Fibroblast of the aortic adventitia (primary cell): ENCODE results near the gene LRRC1. TPM values are rescaled to one million over a fixed set of nuclear protein-coding genes. Genes with fewer than 3 reads are reported as not detected.

Source experiments
- DNase-seq: peaks from one replicate; pipeline ENCODE4 v3.0.0-alpha.2; 2010; ENCODE audit warnings: low read depth
- H3K4me3 ChIP-seq: 2 replicates; pipeline ENCODE4 v1.5.1; 2011; ENCODE audit warnings: low read depth, mild to moderate bottlenecking, control low read depth, low read length, moderate library complexity
- CTCF ChIP-seq: IDR thresholded peaks from 2 replicates; pipeline ENCODE4 v1.5.1; 2011; ENCODE audit warnings: mild to moderate bottlenecking, low read length, control low read depth, inconsistent platforms; ENCODE audit not compliant: insufficient read depth
- total RNA-seq: library from RNA; depleted of rRNA; stranded (reverse); fragments of >200 nt; gene quantifications from 2 replicates; pipeline ENCODE4 v1.2.3, GENCODE V29; 2012; ENCODE audit warnings: low replicate concordance

LRRC1 gene
- total RNA-seq, 1 donor: 8.3 TPM

- DNase-seq: no peak
- no peak for TF ChIP-seq CTCF
- H3K4me3 ChIP-seq: no peak overlapping the region
Observed at GRCh38 chr6:53922539-53922981, 127.8 kb downstream of the LRRC1 start.

GRCh38 chr6:53924277-53924676 is 129.5 kb downstream of the LRRC1 start:
- H3K4me3 ChIP-seq: no peak overlapping the region
- no peak for TF ChIP-seq CTCF
- DNase-seq: no peak

- no peak for TF ChIP-seq CTCF
- H3K4me3 ChIP-seq: no peak overlapping the region
- no peak for DNase-seq
Observed at GRCh38 chr6:53924821-53925422, 130.1 kb downstream of the LRRC1 start.

GRCh38 chr6:53925891-53926290 is 131.1 kb downstream of the LRRC1 start:
- no peak overlapping the region for H3K4me3 ChIP-seq
- DNase-seq: no peak
- TF ChIP-seq CTCF: no peak

- H3K4me3 ChIP-seq: no peak overlapping the region
- TF ChIP-seq CTCF: no peak
- peak; percentile 14 for DNase-seq
Observed at GRCh38 chr6:53926505-53926904, 131.7 kb downstream of the LRRC1 start.

GRCh38 chr6:53928641-53929040 is 133.8 kb downstream of the LRRC1 start:
- H3K4me3 ChIP-seq: no peak overlapping the region
- no peak for TF ChIP-seq CTCF
- no peak for DNase-seq
